GM12892 (cell line): ENCODE measurements around the gene OR4S2.

ENCODE experiments used
- POLR2A ChIP-seq: IDR thresholded peaks from 2 replicates; pipeline ENCODE4 v1.6.1; 2011; ENCODE audit warnings: low read depth, low read length, control low read depth
- POLR2AphosphoS5 ChIP-seq: IDR thresholded peaks from 2 replicates; pipeline ENCODE4 v1.6.1; 2011; ENCODE audit warnings: low read depth, low read length, control low read depth
- TAF1 ChIP-seq: IDR thresholded peaks from 2 replicates; pipeline ENCODE4 v1.6.1; 2011; ENCODE audit warnings: low read depth, mild to moderate bottlenecking, control low read depth, low read length, borderline replicate concordance

DNA sequence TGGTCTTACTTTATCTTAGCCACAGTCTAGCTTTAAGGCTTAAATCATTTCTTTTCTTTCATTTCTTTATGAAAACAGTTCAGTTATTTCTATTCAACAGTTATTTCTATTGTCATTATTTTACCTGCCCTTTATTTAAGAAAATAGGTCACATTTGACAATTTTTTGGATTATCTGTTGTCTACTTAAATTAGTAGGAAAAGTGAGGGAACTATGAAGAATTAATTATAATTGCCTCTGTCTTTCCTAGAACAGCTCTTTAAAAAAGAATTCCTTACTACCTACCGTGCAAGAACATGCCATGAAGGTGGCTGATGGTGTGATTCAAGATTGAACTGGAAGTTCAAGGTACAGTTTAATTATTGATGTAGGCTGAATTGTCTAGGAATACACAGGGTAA, 13.8 kb downstream of the OR4S2 start, which contains the start of gene OR4C6:
- TF ChIP-seq POLR2AphosphoS5 (no peak), POLR2A (no peak), TAF1 (no peak)
